IMR-90 (cell line): ENCODE measurements around the gene ZNF385B. TPM values are rescaled to one million over a fixed set of nuclear protein-coding genes. Genes with fewer than 3 reads are reported as not detected.

ENCODE experiments used
- ATAC-seq: fragments of 200-7000 bp; cut with Tn5 transposase; 2 replicates; pipeline ENCODE4 v1.9.1; 2020; ENCODE audit warnings: low read depth, mild to moderate bottlenecking, moderate library complexity
- BruUV-seq: library from RNA; stranded (reverse); fragments of 400-500 nt; replicated peaks from 2 replicates; lab custom pipeline; 2021; lab: Mats Ljungman, UMichigan
- CTCF ChIA-PET: fragments of 300-600 bp; formaldehyde crosslinking; extraction: SDS; loops from one replicate; lab custom pipeline; 2021; ENCODE audit warnings: antibody characterized with exemption; lab: Yijun Ruan, JAX
- POLR2A ChIA-PET: fragments of 300-600 bp; sonication (Branson Sonifier 250); formaldehyde crosslinking; loops from one replicate; lab custom pipeline; 2022; ENCODE audit warnings: antibody characterized with exemption; ENCODE audit not compliant: unreplicated experiment; lab: Charles Lee
- DNase-seq: peaks from one replicate; pipeline ENCODE4 v3.0.0; 2013
- H2AFZ ChIP-seq: replicated peaks from 2 replicates; pipeline ENCODE3; 2013; ENCODE audit warnings: low read length, mild to moderate bottlenecking; ENCODE audit not compliant: poor library complexity
- H2AK5ac ChIP-seq: 2 replicates; pipeline ENCODE4 v1.6.1; 2013; ENCODE audit warnings: low read depth, low read length, inconsistent platforms
- H2AK9ac ChIP-seq: replicated peaks from 2 replicates; pipeline ENCODE3; 2013; ENCODE audit warnings: mild to moderate bottlenecking, low read depth, low read length, moderate library complexity; ENCODE audit not compliant: poor library complexity
- H2BK120ac ChIP-seq: 2 replicates; pipeline ENCODE4 v1.6.1; 2013; ENCODE audit warnings: low read depth, low read length, inconsistent platforms
- H2BK15ac ChIP-seq: 3 replicates; pipeline ENCODE4 v1.6.1; 2013; ENCODE audit warnings: low read depth, low read length, inconsistent platforms
- H2BK20ac ChIP-seq: 2 replicates; pipeline ENCODE4 v1.6.1; 2013; ENCODE audit warnings: low read depth, mild to moderate bottlenecking, inconsistent platforms, low read length, moderate library complexity
- H2BK5ac ChIP-seq: 2 replicates; pipeline ENCODE4 v1.6.1; 2013; ENCODE audit warnings: mild to moderate bottlenecking, low read depth, low read length, inconsistent platforms; ENCODE audit not compliant: poor library complexity, severe bottlenecking
- H3K14ac ChIP-seq: replicated peaks from 2 replicates; pipeline ENCODE4 v1.6.1; 2013; ENCODE audit warnings: low read depth, low read length, inconsistent platforms
- H3K18ac ChIP-seq: 2 replicates; pipeline ENCODE4 v1.6.1; 2013; ENCODE audit warnings: low read depth, low read length, control low read depth
- H3K23ac ChIP-seq: 2 replicates; pipeline ENCODE4 v1.6.1; 2013; ENCODE audit warnings: low read depth, low read length, inconsistent platforms
- H3K27ac ChIP-seq: 2 replicates; pipeline ENCODE4 v1.5.1; 2013; ENCODE audit warnings: mild to moderate bottlenecking, control low read depth, low read length; ENCODE audit not compliant: insufficient read depth
- H3K27me3 ChIP-seq: 2 replicates; pipeline ENCODE4 v1.6.1; 2013; ENCODE audit warnings: low read length; ENCODE audit not compliant: control insufficient read depth, insufficient read depth
- H3K36me3 ChIP-seq: 2 replicates; pipeline ENCODE4 v1.6.1; 2013; ENCODE audit warnings: low read length, mixed read lengths; ENCODE audit not compliant: control insufficient read depth, insufficient read depth
- H3K4ac ChIP-seq: 2 replicates; pipeline ENCODE4 v1.6.1; 2013; ENCODE audit warnings: low read depth, low read length, inconsistent platforms
- H3K4me1 ChIP-seq: 2 replicates; pipeline ENCODE4 v1.6.1; 2013; ENCODE audit warnings: low read length, mixed read lengths; ENCODE audit not compliant: control insufficient read depth, insufficient read depth
- H3K4me2 ChIP-seq: 2 replicates; pipeline ENCODE4 v1.6.1; 2013; ENCODE audit warnings: low read depth, mild to moderate bottlenecking, control low read depth, low read length, moderate library complexity
- H3K4me3 ChIP-seq: 2 replicates; pipeline ENCODE4 v1.5.1; 2013; ENCODE audit warnings: low read depth, mild to moderate bottlenecking, control low read depth, low read length, moderate library complexity; ENCODE audit not compliant: insufficient read depth
- H3K56ac ChIP-seq: 2 replicates; pipeline ENCODE4 v1.6.1; 2013; ENCODE audit warnings: low read length, inconsistent platforms; ENCODE audit not compliant: insufficient read depth; ENCODE audit errors: extremely low read depth
- H3K79me1 ChIP-seq, 2 experiments: 2 replicates each; pipeline ENCODE4 v1.6.1; 2013; ENCODE audit warnings: low read length in 2 of 2, inconsistent platforms in 1 of 2, low read depth in 1 of 2
- H3K9ac ChIP-seq: 2 replicates; pipeline ENCODE4 v1.6.1; 2013; ENCODE audit warnings: low read depth, low read length, control low read depth
- H3K9me1 ChIP-seq: 2 replicates; pipeline ENCODE4 v1.6.1; 2013; ENCODE audit warnings: low read length, inconsistent platforms; ENCODE audit not compliant: insufficient read depth
- H3K9me3 ChIP-seq: 2 replicates; pipeline ENCODE4 v1.6.1; 2013; ENCODE audit warnings: low read length; ENCODE audit not compliant: control insufficient read depth, insufficient read depth
- H4K20me1 ChIP-seq: 2 replicates; pipeline ENCODE4 v1.6.1; 2013; ENCODE audit warnings: low read length, inconsistent platforms; ENCODE audit not compliant: insufficient read depth
- H4K5ac ChIP-seq: 2 replicates; pipeline ENCODE4 v1.6.1; 2013; ENCODE audit warnings: mild to moderate bottlenecking, low read depth, low read length, control low read depth
- H4K8ac ChIP-seq, 2 experiments: 2 replicates each; pipeline ENCODE4 v1.6.1; 2013; ENCODE audit warnings: low read depth in 2 of 2, low read length in 2 of 2, control low read depth in 1 of 2, inconsistent platforms in 1 of 2
- H4K91ac ChIP-seq: 2 replicates; pipeline ENCODE4 v1.6.1; 2013; ENCODE audit warnings: low read depth, low read length, inconsistent platforms; ENCODE audit not compliant: insufficient read depth
- FOS ChIP-seq: fragments of 150-350 bp; IDR thresholded peaks from 2 replicates; pipeline ENCODE4 v1.6.1; 2016; ENCODE audit warnings: low read depth, low read length
- WGBS, 2 experiments: methylation state at CpG; one replicate each; pipeline versions ENCODE4 v1.1.5 to v1.1.7; 2013; ENCODE audit warnings: missing lambda C conversion rate in 2 of 2; ENCODE audit not compliant: insufficient read length in 1 of 2; ENCODE audit errors: extremely low coverage in 2 of 2; 5-methylcytosine and 5-hydroxymethylcytosine counted together
- dilution Hi-C: fragments of 300-500 bp; cut with HindIII; formaldehyde crosslinking; loops from one replicate; pipeline ENCODE4 v1.14.3; 2018; ENCODE audit warnings: low sequenced_read_pairs; ENCODE audit not compliant: unreplicated experiment
- in situ Hi-C: fragments of 300-500 bp; cut with MboI; formaldehyde crosslinking; loops from 3 replicates; pipeline ENCODE4 v1.14.3; 2019; ENCODE audit warnings: low sequenced_read_pairs, inconsistent platforms, mixed read lengths
- intact Hi-C: fragments of 100-400 bp; cut with micrococcal nuclease; formaldehyde crosslinking; loops from 2 replicates; pipeline ENCODE4 v1.10.0; 2022
- polyA plus RNA-seq, 3 experiments: library from polyadenylated mRNA; depleted of rRNA; stranded (reverse); fragments of >200 nt; gene quantifications; 2 replicates each; pipeline ENCODE4 v1.2.3, GENCODE V29; 2012; ENCODE audit warnings: low replicate concordance in 1 of 3
- total RNA-seq: library from RNA; depleted of rRNA; stranded (reverse); fragments of >200 nt; gene quantifications from 2 replicates; pipeline ENCODE4 v1.2.3, GENCODE V29; 2012

The ZNF385B gene
- total and polyA plus RNA-seq, 2 of the 4 experiments (the other 2 are of a cell fraction), result not detected

DNA sequence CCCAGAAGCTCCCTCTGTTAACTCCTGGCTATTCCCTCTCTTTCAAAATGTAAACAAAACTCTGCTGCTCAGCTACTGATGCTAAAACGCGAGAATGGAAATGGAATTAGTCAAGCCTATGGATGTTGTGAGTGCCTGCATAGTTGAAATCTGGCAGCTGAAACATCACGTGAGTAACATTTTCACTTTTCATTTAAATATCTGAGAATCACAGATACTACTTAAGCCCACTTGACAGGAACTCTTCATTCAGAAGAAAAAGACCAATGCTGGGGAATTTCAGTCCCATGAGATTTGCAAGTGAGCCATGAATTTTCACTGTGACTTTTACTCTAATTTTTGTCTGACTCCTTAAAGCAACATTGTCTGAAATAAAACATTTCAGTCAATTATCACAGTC, 381.5 kb downstream of the ZNF385B start:
- Histone ChIP-seq H3K79me1 (no peaks in the 10 kb centered on the region), H2BK120ac (no peak overlapping the region), H3K9me3 (no peaks in the 10 kb centered on the region), H4K5ac (no peak overlapping the region), H4K91ac (no peak overlapping the region), H3K4me2 (no peak overlapping the region), H3K9me1 (no peaks in the 10 kb centered on the region), H3K56ac (no peak overlapping the region), H3K23ac (no peak overlapping the region), H4K8ac (no peak overlapping the region), H3K14ac (no peak overlapping the region), H2BK5ac (no peak overlapping the region), H3K27me3 (no peaks in the 10 kb centered on the region), H2BK20ac (no peak overlapping the region), H3K18ac (no peak overlapping the region), H2AFZ (no peak overlapping the region), H3K4me3 (no peak overlapping the region), H3K27ac (no peak overlapping the region), H2AK9ac (no peak overlapping the region), H3K4ac (no peak overlapping the region), H3K36me3 (no peaks in the 10 kb centered on the region), H4K20me1 (no peaks in the 10 kb centered on the region), H3K9ac (no peak overlapping the region), H2BK15ac (no peak overlapping the region), H2AK5ac (no peak overlapping the region), H3K4me1 (no peaks in the 10 kb centered on the region)
- dilution Hi-C loops (no loop called here), in situ Hi-C loops (no loop called here), intact Hi-C loops (no loop called here)
- TF ChIP-seq FOS, result no peak
- WGBS, 2 experiments, result no CpG with 5 or more reads among the region's 3 CpGs
- CTCF ChIA-PET, result no interaction called here
- ATAC-seq, result peak; percentile 40; the same call in 1 of the 2 replicates
- POLR2A ChIA-PET, result no interaction called here
- peak; percentile 9 for DNase-seq
- BruUV-seq, result no TSS peak
